Right lung (tissue), 5 donors: ENCODE results near the gene SYT6. TPM values are rescaled to one million over a fixed set of nuclear protein-coding genes. Genes with fewer than 3 reads are reported as not detected.

Source experiments
- DNase-seq, 2 donors: peaks; one replicate each; pipeline ENCODE4 v3.0.0-alpha.2; 2013
- polyA plus RNA-seq, 5 donors: library from polyadenylated mRNA; unstranded; fragments of 120-200 nt; gene quantifications; one replicate each; pipeline versions ENCODE4 v1.2.1 to v1.2.3, GENCODE V29; 2013; ENCODE audit warnings: inconsistent platforms in 1 of 5, low replicate concordance in 1 of 5; ENCODE audit not compliant: insufficient read length in 5 of 5, insufficient read depth in 1 of 5

Gene SYT6
- polyA plus RNA-seq, 5 donors, result 9.3 to 16.5 (median 12.5) TPM

DNA sequence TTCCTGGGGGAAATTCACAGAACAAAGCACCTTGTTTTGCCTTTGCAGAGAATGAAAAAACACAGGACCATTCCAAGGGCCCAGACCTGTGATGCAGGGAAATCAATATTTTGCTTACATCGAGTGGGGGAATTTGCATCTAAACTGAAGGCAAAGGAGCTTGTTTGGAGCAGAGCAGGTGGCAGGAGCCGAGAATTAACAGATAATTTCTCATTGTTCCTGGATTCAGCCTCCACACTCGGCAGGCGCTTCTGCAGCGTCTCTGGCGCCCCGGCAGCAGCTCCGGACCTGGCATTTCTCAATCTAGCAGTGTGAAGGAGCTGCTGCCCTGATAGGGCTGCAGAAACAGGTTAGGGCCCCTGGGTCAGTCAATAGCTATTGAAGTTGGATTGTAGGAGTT lies 2.0 kb upstream of the SYT6 start:
- no peak for DNase-seq

DNA sequence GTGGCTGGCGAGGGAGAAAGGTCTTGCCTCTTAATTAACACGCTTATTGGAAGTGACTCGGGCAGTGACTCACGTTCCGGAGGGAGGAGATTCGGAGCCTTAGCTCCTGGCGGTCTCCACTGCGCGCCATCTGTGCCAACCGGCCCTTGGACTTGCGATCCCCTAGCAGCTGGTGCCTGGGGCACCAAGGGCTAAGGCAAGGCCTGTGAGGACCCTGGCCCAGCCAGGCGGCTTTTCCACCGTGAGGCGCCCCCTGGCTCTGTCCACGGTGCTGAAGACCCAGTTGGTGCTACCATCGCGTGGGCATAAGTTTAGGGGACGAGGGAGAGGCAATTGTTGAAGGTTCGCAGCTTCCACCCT lies 1.3 kb upstream of the SYT6 start:
- DNase-seq, result peak in 1 of 2 donors; percentile 26

DNA sequence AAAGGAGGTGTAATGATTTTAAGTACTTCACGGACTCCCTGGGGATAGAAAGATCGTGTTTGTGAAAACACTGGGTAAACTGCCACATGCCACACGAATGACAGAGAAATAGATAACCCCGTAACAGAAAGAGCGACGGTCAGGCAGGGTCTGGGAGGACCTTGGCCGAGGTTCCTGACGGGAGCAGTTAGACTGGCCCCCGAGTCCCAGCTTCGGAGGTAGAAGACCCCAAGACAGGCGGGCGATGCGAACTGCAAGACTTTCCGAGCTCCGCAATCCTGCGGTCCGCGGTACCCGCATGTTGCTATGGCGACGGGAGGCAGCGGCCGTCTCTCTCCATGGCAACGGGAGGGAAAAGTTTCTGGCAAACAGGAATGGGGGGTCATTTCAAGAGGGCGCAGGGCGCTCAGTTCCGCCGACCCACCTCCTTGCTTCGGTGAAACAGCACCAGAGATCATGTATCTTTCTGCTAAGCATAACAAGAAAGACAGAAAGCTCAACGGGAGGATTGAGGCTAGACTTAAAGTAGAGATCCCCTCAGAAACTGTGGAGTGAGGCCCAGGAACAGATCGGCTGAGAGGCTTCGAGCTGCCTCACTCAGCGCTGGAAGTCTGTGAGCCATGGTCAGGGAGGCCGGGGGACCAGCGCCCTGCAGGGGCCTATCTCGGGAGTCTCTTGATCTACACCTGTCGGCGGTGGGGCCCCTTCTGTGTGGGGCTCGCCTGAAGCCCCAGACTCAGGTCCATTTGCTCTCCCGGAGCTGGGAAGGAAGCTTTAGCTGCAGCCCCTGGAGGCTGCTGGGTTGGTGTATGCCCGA lies 685 bp upstream of the SYT6 start:
- DNase-seq, result peak; percentile 23 to 27

DNA sequence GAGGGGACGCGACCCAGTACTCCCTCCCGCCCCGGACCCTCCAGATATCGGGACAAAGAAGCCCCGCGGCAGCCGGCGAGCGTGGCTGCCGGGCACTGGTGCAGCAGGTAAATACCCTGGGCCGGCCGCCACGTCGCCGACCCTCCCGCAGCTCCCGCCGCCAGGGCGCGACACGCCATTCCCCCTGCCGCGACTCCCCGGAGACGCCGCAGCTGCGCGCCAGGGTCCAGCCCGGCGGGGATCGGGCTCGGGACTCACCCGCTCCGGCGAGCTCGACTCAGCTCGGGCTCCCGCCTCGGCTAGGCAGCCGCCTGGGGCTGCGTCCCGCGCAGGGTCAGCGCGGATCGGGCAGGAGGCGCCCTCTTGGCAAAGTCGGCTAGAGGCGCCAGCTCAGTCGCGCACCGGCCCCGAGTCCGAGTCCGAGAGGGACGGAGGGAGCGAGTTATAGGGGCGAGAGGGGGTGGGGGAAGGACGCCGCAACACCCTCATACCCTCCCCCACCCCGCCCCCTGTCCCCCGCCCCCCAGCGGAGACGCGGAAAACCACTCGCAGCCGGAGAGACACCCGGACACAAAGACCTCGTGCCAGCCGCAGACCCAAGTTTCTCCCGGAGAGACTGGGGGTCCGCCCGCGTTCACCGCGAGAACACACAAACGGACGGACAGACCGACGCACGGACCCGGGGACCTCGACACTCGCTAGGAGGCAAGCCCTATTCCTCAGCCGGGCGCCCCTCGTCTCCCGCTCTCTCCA lies 985 bp downstream of the SYT6 start:
- peak; percentile 53 for DNase-seq

DNA sequence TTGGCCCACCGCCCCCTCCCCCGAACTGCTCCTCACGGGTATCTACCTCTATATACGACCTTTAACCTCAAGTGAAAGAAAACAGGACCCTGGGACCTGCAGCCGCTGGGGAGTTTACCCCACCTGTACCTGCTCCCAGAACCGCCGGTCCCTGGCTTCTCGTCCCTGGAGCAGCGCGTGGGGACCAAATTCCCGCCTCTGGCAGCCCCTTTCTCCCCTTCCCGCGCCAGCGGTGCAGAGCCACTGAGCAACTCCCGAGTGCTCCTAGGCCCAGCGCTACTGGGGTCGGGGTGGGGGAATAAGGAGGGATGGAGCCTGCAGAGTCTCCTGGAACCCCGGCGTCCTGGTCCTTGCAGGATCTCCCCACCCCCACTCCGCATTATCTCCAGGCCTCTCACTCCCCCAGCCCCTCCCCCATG lies 1.6 kb downstream of the SYT6 start:
- DNase-seq, result peak in 1 of 2 donors; percentile 11

DNA sequence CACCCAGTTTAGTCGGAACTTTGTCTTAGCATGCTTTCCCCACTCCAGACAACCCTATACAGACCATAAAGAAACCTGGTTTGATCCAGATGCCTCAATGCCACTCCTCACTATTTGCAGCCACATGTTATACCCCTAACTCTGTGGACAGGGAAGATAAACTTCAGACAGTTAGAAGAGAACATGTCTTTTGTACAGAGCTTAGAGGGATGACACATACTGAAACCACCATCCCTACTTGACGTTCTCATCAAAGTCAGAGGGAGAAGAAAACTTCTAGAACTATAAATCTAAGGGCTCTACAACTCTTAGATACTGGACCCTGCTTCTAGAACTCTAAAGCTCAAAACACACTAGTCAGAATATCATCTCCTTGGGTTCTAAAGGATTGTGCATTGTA lies 3.7 kb downstream of the SYT6 start:
- DNase-seq, result no peak

DNA sequence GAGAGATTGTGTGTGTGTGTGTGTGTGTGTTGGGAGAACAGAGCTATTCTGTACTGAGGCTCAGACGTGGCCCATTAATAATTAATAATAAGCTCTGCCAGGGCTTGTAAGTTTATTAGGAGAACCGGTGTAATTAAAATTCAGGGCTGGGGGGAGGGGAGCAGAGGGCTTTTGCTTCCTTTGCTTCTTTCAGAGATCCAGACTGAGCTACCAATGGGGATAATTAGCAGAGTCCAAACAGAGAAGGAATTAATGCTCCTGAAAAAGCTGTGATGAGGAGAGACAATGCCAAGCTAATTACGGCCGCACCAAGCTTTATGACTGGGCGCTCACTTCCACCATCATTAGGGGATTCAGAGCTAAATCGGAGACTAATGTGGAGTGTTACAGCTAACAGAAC lies 4.5 kb downstream of the SYT6 start:
- DNase-seq, result no peak

DNA sequence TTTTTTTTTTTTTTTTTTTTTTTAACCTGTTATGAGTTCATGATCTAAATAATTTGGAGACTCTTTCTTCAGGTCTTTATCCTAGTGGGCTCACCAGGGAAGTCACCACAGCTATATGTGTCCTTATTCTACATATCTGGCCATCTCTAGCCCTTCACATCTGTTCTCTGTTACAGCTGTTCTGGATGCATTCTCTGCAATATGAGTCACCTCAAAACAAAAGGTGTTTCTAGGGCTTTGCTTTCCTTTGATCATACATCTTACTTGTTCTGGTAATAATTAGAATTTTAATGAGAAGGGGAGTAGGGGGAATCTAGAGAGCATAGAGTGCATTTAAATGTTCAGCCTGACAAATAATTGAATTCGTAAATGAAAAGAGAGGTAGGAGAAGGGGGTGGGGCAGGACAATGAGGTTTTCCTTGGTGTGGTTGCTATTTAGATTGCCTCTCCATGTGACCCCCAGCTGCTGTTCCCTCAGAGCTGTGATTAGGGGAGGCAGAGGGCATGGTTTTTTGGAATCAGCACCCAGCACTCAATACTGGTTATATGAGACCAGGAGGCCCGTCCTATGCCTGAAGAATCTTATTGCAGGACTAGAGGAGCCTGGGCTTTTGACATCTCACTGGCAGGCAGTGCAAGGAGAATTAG lies 8.0 kb downstream of the SYT6 start:
- DNase-seq, result no peak

DNA sequence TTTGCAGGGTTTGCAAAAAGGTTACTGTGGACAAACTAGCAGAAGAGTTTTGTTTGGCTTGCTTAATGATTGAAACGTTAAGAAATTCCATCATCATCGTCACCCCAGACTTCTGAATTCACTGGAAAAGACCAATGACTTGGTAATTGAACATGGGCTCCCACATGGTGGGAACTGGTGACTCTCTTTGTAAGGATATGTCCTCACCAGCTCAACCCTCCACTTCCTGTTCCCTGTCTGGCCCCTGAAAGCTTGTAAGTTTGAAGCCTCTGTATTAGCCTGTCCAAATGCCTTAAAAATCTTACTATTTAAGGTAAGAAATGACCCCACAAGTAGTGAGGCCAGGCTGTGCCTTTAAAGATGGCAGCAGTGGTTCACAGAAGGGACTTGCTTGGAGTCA lies 9.7 kb downstream of the SYT6 start:
- DNase-seq, result no peak

DNA sequence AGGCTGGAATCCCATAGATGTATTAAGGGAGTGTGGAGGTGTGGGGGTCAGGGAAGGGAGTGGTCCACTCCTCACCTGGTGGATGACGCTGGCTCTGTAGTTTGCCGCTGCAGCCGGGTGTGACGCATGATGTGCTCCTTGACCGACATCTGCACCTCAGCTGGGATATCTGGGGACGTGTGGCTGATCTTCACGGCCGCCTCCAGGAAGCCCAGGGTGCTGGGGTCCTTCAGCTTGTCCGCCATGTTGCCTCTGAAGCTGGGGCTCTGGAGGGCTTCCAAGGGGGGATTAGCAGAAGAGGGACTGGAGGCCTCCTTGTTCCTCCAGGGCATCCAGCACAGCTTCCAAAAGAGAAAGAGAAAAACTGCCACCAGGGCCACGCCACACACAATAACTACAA lies 14.1 kb downstream of the SYT6 start:
- DNase-seq, result no peak

DNA sequence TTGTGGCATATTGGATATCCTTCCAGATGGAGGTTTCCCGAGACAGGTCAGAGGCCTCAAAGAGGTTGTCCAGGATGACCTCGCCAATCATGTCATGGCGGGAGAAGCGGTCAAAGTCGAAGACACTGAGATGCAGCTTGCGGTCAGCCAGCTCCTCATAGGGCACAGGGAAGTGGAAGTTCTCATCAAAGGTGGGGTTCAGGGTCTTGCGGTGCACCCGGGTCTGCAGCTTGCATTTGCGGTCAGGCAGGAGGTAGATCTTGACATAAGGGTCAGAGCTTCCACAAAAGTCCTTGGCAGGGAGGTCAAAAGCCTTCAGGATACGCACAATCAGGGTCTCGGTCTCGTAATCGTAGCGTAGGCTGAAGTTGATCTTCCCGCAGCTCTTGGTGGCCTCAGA lies 16.2 kb downstream of the SYT6 start:
- DNase-seq, result no peak

DNA sequence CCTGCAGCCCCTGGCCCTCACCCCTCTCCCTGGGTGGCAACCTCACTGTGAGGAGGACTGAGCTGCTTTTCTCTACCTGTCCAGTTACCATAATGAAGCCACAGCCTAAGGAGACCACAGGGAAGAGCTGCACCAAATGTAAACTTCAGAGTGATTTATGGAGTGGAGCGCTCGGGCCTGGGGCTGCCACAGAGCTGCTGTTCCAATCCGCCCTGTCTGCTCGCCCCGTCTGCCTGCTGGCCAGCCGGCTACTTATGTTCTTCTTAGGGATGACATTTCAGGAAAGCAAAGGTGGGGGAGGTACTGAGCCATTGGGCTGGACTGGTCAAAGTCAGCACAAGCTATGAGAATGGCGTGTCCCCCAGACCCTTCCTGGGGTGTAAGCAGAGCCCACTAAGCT lies 17.9 kb downstream of the SYT6 start:
- no peak for DNase-seq

DNA sequence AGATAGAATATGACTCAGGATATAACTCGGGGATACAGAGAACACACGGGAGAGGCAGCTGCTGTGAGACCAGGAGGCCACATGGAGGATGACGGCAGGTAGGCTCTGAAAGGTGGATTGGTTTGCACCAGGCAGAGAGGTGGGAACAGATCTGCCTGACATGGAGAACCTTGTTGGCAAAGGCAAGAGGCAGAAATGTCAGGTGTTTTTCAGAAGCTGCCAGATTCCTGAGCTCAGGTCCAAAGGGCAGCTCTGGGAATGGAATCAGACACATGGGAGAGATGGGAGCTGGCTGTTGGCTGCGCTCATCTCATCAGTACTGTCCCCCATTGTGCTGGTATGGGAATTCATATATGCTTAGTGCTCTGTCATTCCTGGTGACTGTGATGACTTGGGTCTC lies 19.2 kb downstream of the SYT6 start:
- DNase-seq, result no peak

DNA sequence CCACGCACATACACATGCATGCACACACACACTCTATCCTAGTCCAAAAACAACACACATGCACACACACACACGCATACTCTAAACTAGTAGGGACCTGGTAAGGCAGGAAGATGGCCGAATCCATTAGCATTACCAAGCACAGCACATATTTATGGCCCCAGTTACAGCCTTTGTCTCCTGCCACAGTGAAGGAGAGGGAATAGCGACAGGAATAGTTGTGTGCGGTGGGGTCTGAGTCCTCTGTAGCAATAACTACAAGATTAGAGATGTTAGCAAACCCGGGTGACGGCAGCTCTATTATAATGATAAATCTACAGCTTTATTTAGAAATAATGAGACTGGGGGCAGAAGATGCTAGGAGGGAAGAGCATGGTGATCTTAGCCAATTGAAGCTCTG lies 20.5 kb downstream of the SYT6 start:
- no peak for DNase-seq

DNA sequence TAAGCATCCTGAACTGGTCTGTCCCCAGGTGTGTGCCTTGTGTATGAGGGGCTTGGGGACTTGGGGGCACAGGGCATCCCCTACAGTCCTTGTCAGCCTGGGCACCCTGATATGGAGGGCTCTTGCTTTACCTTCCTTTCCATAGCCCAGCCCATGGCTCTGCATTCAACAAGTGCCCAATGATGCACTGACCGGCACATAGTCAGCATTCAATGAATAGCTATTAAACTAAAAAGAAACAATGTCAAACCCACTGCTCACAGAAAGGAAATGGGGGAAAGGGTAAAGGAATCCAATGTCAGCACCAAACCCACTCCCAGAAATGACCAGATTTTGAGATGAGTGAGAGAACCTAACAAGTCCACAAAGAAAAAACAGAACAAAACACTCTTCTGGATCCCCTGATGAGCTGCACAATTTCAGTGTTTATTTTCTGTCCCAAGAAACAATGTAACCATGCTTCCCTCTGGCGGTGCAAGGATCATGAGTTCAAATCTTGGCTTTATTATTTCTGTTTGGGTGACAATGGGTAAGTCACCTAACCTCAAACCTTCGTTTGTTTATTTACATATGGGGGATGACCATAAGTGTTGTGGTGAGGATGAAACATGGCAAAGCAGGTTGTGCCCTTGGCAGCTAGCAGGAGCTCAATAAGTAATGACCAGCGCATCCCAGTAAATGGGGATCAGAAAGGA lies 22.0 kb downstream of the SYT6 start:
- no peak for DNase-seq

DNA sequence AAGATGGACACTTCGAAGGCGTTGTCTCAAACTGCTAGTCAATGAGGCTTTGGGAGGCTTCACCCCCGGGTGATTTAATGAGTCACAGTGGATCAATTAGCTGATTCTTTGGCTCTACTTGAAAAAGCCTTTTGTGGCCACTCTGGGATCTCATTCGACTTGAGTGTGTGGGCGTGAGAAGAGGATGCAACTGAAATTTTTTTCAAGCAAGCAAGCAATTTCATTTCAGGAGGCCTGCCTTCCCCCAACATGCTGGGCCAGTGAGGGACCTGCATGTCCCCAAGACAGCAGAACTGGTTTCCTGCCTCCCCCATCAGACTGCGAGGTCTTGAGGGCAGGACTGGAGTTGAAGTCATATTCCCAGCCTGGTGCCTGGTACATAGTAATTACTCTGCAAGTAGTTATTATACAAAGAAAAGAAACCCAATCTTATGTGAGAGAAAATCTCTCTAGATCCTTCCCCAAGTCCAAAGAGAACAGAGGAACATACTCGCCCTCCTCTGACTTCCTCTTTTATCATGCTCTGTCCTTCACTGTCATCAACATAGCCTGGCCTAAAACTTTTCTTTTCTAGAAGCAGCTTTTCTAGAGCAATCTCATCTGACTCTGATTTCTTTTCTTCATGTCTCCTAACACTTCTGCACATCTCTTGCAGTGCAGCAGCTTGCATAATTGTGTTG lies 22.7 kb downstream of the SYT6 start:
- no peak for DNase-seq

DNA sequence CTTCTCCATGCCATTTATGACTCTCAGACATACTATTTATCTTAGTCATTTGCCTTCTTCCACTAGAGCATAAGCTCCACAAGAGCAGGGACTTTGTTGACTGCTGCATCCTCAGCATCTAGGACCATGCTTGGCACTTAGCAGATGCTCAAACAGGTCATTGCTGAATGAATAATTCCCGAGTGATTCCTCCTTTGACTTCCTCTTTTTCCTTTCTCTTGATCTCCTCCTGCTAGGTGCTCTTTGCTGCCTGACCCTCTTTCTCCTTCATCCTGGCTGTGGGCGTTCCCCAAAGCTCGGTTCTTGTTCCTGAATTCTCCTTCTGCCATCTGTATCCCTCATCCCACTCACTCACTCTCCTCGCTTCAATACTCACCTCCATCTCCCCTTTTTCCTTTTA lies 23.5 kb downstream of the SYT6 start:
- DNase-seq, result no peak

DNA sequence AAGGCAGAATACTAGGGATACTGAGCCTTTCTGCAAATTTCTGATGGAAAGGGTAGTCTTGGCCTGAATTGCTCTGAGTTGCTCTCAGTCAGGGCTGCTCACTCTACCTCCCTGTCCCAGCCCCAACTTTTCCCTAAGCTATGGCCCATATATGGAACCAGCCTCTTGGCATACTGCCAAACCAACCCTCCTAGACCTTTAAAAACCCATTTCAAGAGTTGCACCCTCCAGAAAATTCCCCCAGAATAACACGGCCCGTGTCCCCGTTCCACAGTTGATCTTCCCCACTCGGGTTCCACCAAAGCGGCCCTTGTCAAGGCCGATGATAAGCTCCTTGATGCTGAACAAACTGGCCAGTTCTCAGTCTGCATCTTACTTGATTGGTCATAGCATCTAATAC lies 25.4 kb downstream of the SYT6 start:
- DNase-seq, result no peak

DNA sequence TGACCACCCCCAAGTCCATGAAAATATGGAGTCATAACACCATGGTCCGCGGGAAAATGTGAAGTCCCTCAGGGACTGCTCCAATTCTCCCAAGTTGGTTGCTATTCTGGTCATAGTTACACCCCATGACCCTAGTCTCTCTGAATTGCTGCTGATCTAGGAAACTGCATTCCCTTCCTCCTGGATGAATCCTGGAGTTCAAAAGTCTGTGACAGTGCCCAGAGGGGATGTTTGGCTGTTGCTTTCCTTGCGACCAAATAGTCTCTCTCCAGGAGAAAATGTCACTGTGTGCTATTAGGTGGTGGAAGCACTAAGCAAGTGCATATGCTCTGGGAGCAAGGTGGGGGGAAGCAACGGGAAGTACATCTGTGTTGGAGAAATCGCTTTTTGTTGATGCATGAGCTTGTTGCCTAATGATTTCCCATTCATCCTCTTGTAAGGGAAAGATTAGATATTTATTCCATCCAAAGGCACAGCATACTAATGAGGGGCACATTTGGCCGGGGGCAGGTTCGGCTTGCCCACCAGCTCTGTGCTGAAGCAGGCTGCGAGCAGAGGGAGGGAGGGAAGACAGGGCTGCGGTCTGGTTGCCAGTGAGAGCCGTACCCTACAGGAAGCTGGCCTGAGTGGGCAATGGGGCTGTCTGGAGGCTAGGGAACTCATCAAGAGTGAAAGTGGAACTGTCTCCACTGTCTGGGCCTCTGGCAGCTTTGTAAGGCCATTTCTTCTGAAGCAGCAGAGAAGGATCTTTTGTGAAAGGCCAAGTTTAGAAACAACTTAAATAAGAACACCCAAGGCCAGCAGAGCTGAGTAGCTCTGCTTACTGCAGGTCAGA lies 27.2 kb downstream of the SYT6 start:
- DNase-seq, result no peak

DNA sequence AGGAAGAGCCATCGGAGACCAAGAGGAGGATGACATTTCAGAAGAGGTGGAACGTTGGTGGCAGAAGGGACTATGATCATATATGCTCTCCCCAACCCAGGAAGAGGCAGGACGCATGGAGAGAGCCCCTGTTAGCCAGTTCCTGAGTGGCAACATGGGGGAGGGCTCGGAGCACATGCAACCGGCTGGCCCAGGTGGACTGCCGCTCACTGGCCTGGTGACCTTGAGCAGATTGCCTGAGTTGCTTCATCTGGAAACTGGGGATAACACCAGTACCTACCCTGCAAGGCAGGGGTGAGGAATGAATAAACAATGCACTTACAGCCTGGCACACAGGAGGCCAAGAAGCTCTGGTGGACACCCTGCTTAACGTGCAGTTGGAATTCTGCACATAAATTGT lies 29.0 kb downstream of the SYT6 start:
- DNase-seq, result no peak
